GM19452 (cell line): Measurements from ENCODE around the gene MACROD2.
"Not testable (repeated sequence)": the region's sequence is repeated elsewhere in the genome, so short reads cannot be mapped to it uniquely, and the experiment has no call there.

Experiments
- ATAC-seq: cut with Tn5 transposase; IDR thresholded peaks from one replicate; pipeline ENCODE4 v1.9.1; 2021; ENCODE audit not compliant: unreplicated experiment

Gene MACROD2

GRCh38 chr20:13995086-13995665, at the start of gene MACROD2:
MACROD2 (plus strand) TSS chr20:13995516.
- ATAC-seq: no peak

- ATAC-seq: no peak
Observed at GRCh38 chr20:13947719-13948118, 47.6 kb upstream of the MACROD2 start.

- ATAC-seq: no peak
Observed at GRCh38 chr20:13953227-13953626, 42.1 kb upstream of the MACROD2 start.

GRCh38 chr20:13960119-13960518, 35.2 kb upstream of the MACROD2 start:
- ATAC-seq: no peak

GRCh38 chr20:13960525-13960924, 34.8 kb upstream of the MACROD2 start:
- ATAC-seq: no peak

GRCh38 chr20:13984211-13984610, 11.1 kb upstream of the MACROD2 start:
- no peak for ATAC-seq

GRCh38 chr20:13990465-13990864, 4.9 kb upstream of the MACROD2 start, which contains the start of gene SEL1L2:
SEL1L2 (minus strand) TSS chr20:13990614; CDS start chr20:13990534, 80 bp downstream.
- ATAC-seq: no peak

- ATAC-seq: no peak
Observed at GRCh38 chr20:13991311-13991710, 4.0 kb upstream of the MACROD2 start.

GRCh38 chr20:13991955-13992354, 3.4 kb upstream of the MACROD2 start:
- ATAC-seq: not testable (repeated sequence)

GRCh38 chr20:13995841-13996240, 525 bp downstream of the MACROD2 start:
- ATAC-seq: no peak

GRCh38 chr20:13996265-13996664, 949 bp downstream of the MACROD2 start:
- no peak for ATAC-seq

GRCh38 chr20:14000917-14001316, 5.6 kb downstream of the MACROD2 start:
- no peak for ATAC-seq

- no peak for ATAC-seq
Observed at GRCh38 chr20:14005996-14006395, 10.7 kb downstream of the MACROD2 start.

GRCh38 chr20:14009208-14009607, 13.9 kb downstream of the MACROD2 start:
- no peak for ATAC-seq

GRCh38 chr20:14012671-14013070, 17.4 kb downstream of the MACROD2 start:
- ATAC-seq: no peak

GRCh38 chr20:14030991-14031390, 35.7 kb downstream of the MACROD2 start:
- ATAC-seq: no peak

GRCh38 chr20:14033310-14033709, 38.0 kb downstream of the MACROD2 start:
- no peak for ATAC-seq

GRCh38 chr20:14036567-14036966, 41.3 kb downstream of the MACROD2 start:
- no peak for ATAC-seq

- ATAC-seq: not testable (repeated sequence)
Observed at GRCh38 chr20:14044712-14045276, 49.5 kb downstream of the MACROD2 start.

- no peak for ATAC-seq
Observed at GRCh38 chr20:14046534-14046933, 51.2 kb downstream of the MACROD2 start.

- peak; percentile 89 for ATAC-seq
Observed at GRCh38 chr20:14049111-14049510, 53.8 kb downstream of the MACROD2 start.

GRCh38 chr20:14051454-14051853, 56.1 kb downstream of the MACROD2 start:
- no peak for ATAC-seq
